ENCODE measurements around the gene VDAC1. TPM values are rescaled to one million over a fixed set of nuclear protein-coding genes. Genes with fewer than 3 reads are reported as not detected.

The VDAC1 gene
- total RNA-seq, 2 donors from 2014 or later = 37.6 to 65.1 TPM

GRCh38 chr5:133974142-133974541 lies 30.6 kb downstream of the VDAC1 start:
- WGBS, 2 donors = 64 to 74% methylated on average over 6 of the region's 6 CpGs
- DNase-seq = no peak
- no peak for ATAC-seq
- Histone ChIP-seq H3K36me3 (replicated peaks in 1 of 2; ENCODE audit: insufficient read depth in 1 of 2, low read depth in 2 of 2) (peaks cover 0 to 10% of the 10 kb centered on the region in 2 donors), H3K27me3 (no peaks in the 10 kb centered on the region), H3K9me3 (no peaks in the 10 kb centered on the region), H3K27ac (no peak overlapping the region), H3K4me3 (no peak overlapping the region), H3K4me1 (peaks cover 14% of the 10 kb centered on the region)
- TF ChIP-seq, protein P1, sequence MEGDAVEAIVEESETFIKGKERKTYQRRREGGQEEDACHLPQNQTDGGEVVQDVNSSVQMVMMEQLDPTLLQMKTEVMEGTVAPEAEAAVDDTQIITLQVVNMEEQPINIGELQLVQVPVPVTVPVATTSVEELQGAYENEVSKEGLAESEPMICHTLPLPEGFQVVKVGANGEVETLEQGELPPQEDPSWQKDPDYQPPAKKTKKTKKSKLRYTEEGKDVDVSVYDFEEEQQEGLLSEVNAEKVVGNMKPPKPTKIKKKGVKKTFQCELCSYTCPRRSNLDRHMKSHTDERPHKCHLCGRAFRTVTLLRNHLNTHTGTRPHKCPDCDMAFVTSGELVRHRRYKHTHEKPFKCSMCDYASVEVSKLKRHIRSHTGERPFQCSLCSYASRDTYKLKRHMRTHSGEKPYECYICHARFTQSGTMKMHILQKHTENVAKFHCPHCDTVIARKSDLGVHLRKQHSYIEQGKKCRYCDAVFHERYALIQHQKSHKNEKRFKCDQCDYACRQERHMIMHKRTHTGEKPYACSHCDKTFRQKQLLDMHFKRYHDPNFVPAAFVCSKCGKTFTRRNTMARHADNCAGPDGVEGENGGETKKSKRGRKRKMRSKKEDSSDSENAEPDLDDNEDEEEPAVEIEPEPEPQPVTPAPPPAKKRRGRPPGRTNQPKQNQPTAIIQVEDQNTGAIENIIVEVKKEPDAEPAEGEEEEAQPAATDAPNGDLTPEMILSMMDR (IDR thresholded peaks at IDR 0.05) = no peak
- TF ChIP-seq POLR2A (IDR thresholded peaks at IDR 0.05) = no peak
- intact Hi-C loops (cut with DNase I) = no loop called here

DNA sequence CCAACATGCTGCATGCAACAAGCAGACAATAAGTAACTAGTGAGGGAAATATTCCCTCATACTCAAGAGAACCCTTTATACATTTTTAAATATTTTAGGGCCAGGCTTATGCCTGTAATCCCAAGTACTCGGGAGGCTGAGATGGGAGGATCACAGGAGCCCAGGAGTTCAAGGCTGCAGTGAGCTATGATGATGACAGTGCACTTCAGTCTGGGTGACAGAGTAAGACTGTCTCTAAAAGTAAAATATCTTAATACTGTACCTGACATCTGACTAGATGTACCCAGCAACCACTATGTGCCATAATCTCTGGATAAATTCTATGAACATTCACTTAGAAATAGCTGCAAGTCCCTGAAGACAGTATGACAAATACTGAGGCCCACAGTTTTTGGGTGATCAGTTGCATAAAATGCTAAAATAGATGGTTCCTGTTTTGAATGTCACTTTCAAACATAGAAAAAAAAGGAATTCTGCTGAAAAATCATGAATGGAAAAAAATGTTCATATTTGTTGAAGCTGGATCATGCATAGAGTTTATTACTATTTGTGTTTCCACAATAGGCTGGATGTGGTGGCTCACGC lies 34.4 kb downstream of the VDAC1 start:
- DNase-seq = no peak
- no peak overlapping the region for H3K4me3 ChIP-seq
- 58 to 70% methylated on average over 2 of the region's 2 CpGs for WGBS, 2 donors
- no peaks in the 10 kb centered on the region for H3K27me3 ChIP-seq
- intact Hi-C loops (cut with DNase I) = no loop called here
- H3K4me1 ChIP-seq = peaks cover 33% of the 10 kb centered on the region
- ATAC-seq = no peak
- peaks cover 0 to 5% of the 10 kb centered on the region in 2 donors for H3K36me3 ChIP-seq (replicated peaks in 1 of 2; ENCODE audit: insufficient read depth in 1 of 2, low read depth in 2 of 2)
- no peak for TF ChIP-seq POLR2A (IDR thresholded peaks at IDR 0.05)
- TF ChIP-seq, protein P1 (IDR thresholded peaks at IDR 0.05) = no peak
- peak overlapping the region in 1 of 4 donors; percentile 88 for H3K27ac ChIP-seq
- no peaks in the 10 kb centered on the region for H3K9me3 ChIP-seq

GRCh38 chr5:133969654-133970324 lies 35.0 kb downstream of the VDAC1 start:
- Histone ChIP-seq H3K27ac (peak overlapping the region; percentile 7 to 88 (median 80)), H3K27me3 (no peaks in the 10 kb centered on the region), H3K36me3 (replicated peaks in 1 of 2; ENCODE audit: insufficient read depth in 1 of 2, low read depth in 2 of 2) (peaks cover 0 to 2% of the 10 kb centered on the region in 2 donors), H3K9me3 (no peaks in the 10 kb centered on the region), H3K4me1 (peaks cover 33% of the 10 kb centered on the region), H3K4me3 (no peak overlapping the region)
- 45 to 47% methylated on average over 7 of the region's 7 CpGs for WGBS, 2 donors
- ATAC-seq (no peak), DNase-seq (no peak)
- TF ChIP-seq, protein P1 (IDR thresholded peaks at IDR 0.05) = no peak
- TF ChIP-seq POLR2A (IDR thresholded peaks at IDR 0.05) = no peak
- intact Hi-C loops (cut with DNase I) = no loop called here

GRCh38 chr5:133968204-133968980 lies 36.4 kb downstream of the VDAC1 start, which contains the start of gene C5orf15:
Gene C5orf15 (minus strand): TSS chr5:133968625. CDS start chr5:133968584, 41 bp downstream.
- Histone ChIP-seq H3K4me1 (peaks cover 33% of the 10 kb centered on the region), H3K4me3 (peak within 1 kb of the TSS; percentile 51 to 56), H3K27me3 (no peaks in the 10 kb centered on the region), H3K27ac (peak within 1 kb of the TSS; percentile 70 to 88 (median 80)), H3K36me3 (replicated peaks in 1 of 2; ENCODE audit: insufficient read depth in 1 of 2, low read depth in 2 of 2) (no peaks in the 10 kb centered on the region), H3K9me3 (no peaks in the 10 kb centered on the region)
- 0 to 1% methylated on average over 20 to 48 of the region's 48 CpGs for WGBS, 2 donors
- intact Hi-C loops (cut with DNase I) = no loop called here
- DNase-seq (peak; percentile 95 to 98 (median 96)), ATAC-seq (peak; percentile 98)
- TF ChIP-seq POLR2A (IDR thresholded peaks at IDR 0.05) = peak; percentile 50 to 85 (median 82)
- TF ChIP-seq, protein P1 (IDR thresholded peaks at IDR 0.05) = peak in 5 of 7 experiments; percentile 14 to 59 (median 48)

All from body of pancreas (tissue), 4 donors.